RPMI8226 (cell line): ENCODE measurements around the gene PITPNM3.

Experiments
- DNase-seq: peaks from one replicate; pipeline ENCODE4 v3.0.0-alpha.2; 2015

PITPNM3 gene

GRCh38 chr17:6435968-6436367 lies 120.4 kb downstream of the PITPNM3 start:
- DNase-seq = peak; percentile 62

- DNase-seq = no peak
Observed at GRCh38 chr17:6435051-6435450, 121.3 kb downstream of the PITPNM3 start, which contains the start of gene AIPL1. Gene AIPL1, minus strand, starts transcription at chr17:6435121. Its CDS starts 17 bp downstream, at chr17:6435104.

GRCh38 chr17:6430769-6431168 lies 125.6 kb downstream of the PITPNM3 start:
- no peak for DNase-seq

GRCh38 chr17:6429266-6429665 lies 127.1 kb downstream of the PITPNM3 start:
- DNase-seq = no peak

- DNase-seq = no peak
Observed at GRCh38 chr17:6428207-6428965, 128.0 kb downstream of the PITPNM3 start.

GRCh38 chr17:6427279-6427781 lies 129.0 kb downstream of the PITPNM3 start:
- DNase-seq = peak; percentile 76

GRCh38 chr17:6426356-6427101 lies 129.8 kb downstream of the PITPNM3 start:
- DNase-seq = no peak

GRCh38 chr17:6425407-6425806 lies 130.9 kb downstream of the PITPNM3 start:
- DNase-seq = no peak

- DNase-seq = no peak
Observed at GRCh38 chr17:6423931-6424330, 132.4 kb downstream of the PITPNM3 start.

GRCh38 chr17:6422654-6423241 lies 133.6 kb downstream of the PITPNM3 start:
- DNase-seq = no peak

- peak; percentile 76 for DNase-seq
Observed at GRCh38 chr17:6421700-6422604, 134.4 kb downstream of the PITPNM3 start.

- peak; percentile 28 for DNase-seq
Observed at GRCh38 chr17:6420173-6420641, 136.1 kb downstream of the PITPNM3 start.

- no peak for DNase-seq
Observed at GRCh38 chr17:6415616-6416015, 140.7 kb downstream of the PITPNM3 start.

GRCh38 chr17:6413065-6413464 lies 143.3 kb downstream of the PITPNM3 start:
- DNase-seq = peak; percentile 38

GRCh38 chr17:6408735-6409134 lies 147.6 kb downstream of the PITPNM3 start:
- no peak for DNase-seq

- no peak for DNase-seq
Observed at GRCh38 chr17:6408276-6408675, 148.1 kb downstream of the PITPNM3 start.

- no peak for DNase-seq
Observed at GRCh38 chr17:6402258-6402657, 154.1 kb downstream of the PITPNM3 start.
